IMR-90 (cell line): Measurements from ENCODE around the gene ABCA9. TPM values are rescaled to one million over a fixed set of nuclear protein-coding genes. Genes with fewer than 3 reads are reported as not detected.

Source experiments
- ATAC-seq: fragments of 200-7000 bp; cut with Tn5 transposase; 2 replicates; pipeline ENCODE4 v1.9.1; 2020; ENCODE audit warnings: low read depth, mild to moderate bottlenecking, moderate library complexity
- BruUV-seq: library from RNA; stranded (reverse); fragments of 400-500 nt; replicated peaks from 2 replicates; lab custom pipeline; 2021; lab: Mats Ljungman, UMichigan
- CTCF ChIA-PET: fragments of 300-600 bp; formaldehyde crosslinking; extraction: SDS; loops from one replicate; lab custom pipeline; 2021; ENCODE audit warnings: antibody characterized with exemption; lab: Yijun Ruan, JAX
- POLR2A ChIA-PET: fragments of 300-600 bp; sonication (Branson Sonifier 250); formaldehyde crosslinking; loops from one replicate; lab custom pipeline; 2022; ENCODE audit warnings: antibody characterized with exemption; ENCODE audit not compliant: unreplicated experiment; lab: Charles Lee
- DNase-seq: peaks from one replicate; pipeline ENCODE4 v3.0.0; 2013
- H2AFZ ChIP-seq: replicated peaks from 2 replicates; pipeline ENCODE3; 2013; ENCODE audit warnings: low read length, mild to moderate bottlenecking; ENCODE audit not compliant: poor library complexity
- H2AK5ac ChIP-seq: 2 replicates; pipeline ENCODE4 v1.6.1; 2013; ENCODE audit warnings: low read depth, low read length, inconsistent platforms
- H2AK9ac ChIP-seq: replicated peaks from 2 replicates; pipeline ENCODE3; 2013; ENCODE audit warnings: mild to moderate bottlenecking, low read depth, low read length, moderate library complexity; ENCODE audit not compliant: poor library complexity
- H2BK120ac ChIP-seq: 2 replicates; pipeline ENCODE4 v1.6.1; 2013; ENCODE audit warnings: low read depth, low read length, inconsistent platforms
- H2BK15ac ChIP-seq: 3 replicates; pipeline ENCODE4 v1.6.1; 2013; ENCODE audit warnings: low read depth, low read length, inconsistent platforms
- H2BK20ac ChIP-seq: 2 replicates; pipeline ENCODE4 v1.6.1; 2013; ENCODE audit warnings: low read depth, mild to moderate bottlenecking, inconsistent platforms, low read length, moderate library complexity
- H2BK5ac ChIP-seq: 2 replicates; pipeline ENCODE4 v1.6.1; 2013; ENCODE audit warnings: mild to moderate bottlenecking, low read depth, low read length, inconsistent platforms; ENCODE audit not compliant: poor library complexity, severe bottlenecking
- H3K14ac ChIP-seq: replicated peaks from 2 replicates; pipeline ENCODE4 v1.6.1; 2013; ENCODE audit warnings: low read depth, low read length, inconsistent platforms
- H3K18ac ChIP-seq: 2 replicates; pipeline ENCODE4 v1.6.1; 2013; ENCODE audit warnings: low read depth, low read length, control low read depth
- H3K23ac ChIP-seq: 2 replicates; pipeline ENCODE4 v1.6.1; 2013; ENCODE audit warnings: low read depth, low read length, inconsistent platforms
- H3K27ac ChIP-seq: 2 replicates; pipeline ENCODE4 v1.5.1; 2013; ENCODE audit warnings: mild to moderate bottlenecking, control low read depth, low read length; ENCODE audit not compliant: insufficient read depth
- H3K27me3 ChIP-seq: 2 replicates; pipeline ENCODE4 v1.6.1; 2013; ENCODE audit warnings: low read length; ENCODE audit not compliant: control insufficient read depth, insufficient read depth
- H3K36me3 ChIP-seq: 2 replicates; pipeline ENCODE4 v1.6.1; 2013; ENCODE audit warnings: low read length, mixed read lengths; ENCODE audit not compliant: control insufficient read depth, insufficient read depth
- H3K4ac ChIP-seq: 2 replicates; pipeline ENCODE4 v1.6.1; 2013; ENCODE audit warnings: low read depth, low read length, inconsistent platforms
- H3K4me1 ChIP-seq: 2 replicates; pipeline ENCODE4 v1.6.1; 2013; ENCODE audit warnings: low read length, mixed read lengths; ENCODE audit not compliant: control insufficient read depth, insufficient read depth
- H3K4me2 ChIP-seq: 2 replicates; pipeline ENCODE4 v1.6.1; 2013; ENCODE audit warnings: low read depth, mild to moderate bottlenecking, control low read depth, low read length, moderate library complexity
- H3K4me3 ChIP-seq: 2 replicates; pipeline ENCODE4 v1.5.1; 2013; ENCODE audit warnings: low read depth, mild to moderate bottlenecking, control low read depth, low read length, moderate library complexity; ENCODE audit not compliant: insufficient read depth
- H3K56ac ChIP-seq: 2 replicates; pipeline ENCODE4 v1.6.1; 2013; ENCODE audit warnings: low read length, inconsistent platforms; ENCODE audit not compliant: insufficient read depth; ENCODE audit errors: extremely low read depth
- H3K79me1 ChIP-seq, 2 experiments: 2 replicates each; pipeline ENCODE4 v1.6.1; 2013; ENCODE audit warnings: low read length in 2 of 2, inconsistent platforms in 1 of 2, low read depth in 1 of 2
- H3K9ac ChIP-seq: 2 replicates; pipeline ENCODE4 v1.6.1; 2013; ENCODE audit warnings: low read depth, low read length, control low read depth
- H3K9me1 ChIP-seq: 2 replicates; pipeline ENCODE4 v1.6.1; 2013; ENCODE audit warnings: low read length, inconsistent platforms; ENCODE audit not compliant: insufficient read depth
- H3K9me3 ChIP-seq: 2 replicates; pipeline ENCODE4 v1.6.1; 2013; ENCODE audit warnings: low read length; ENCODE audit not compliant: control insufficient read depth, insufficient read depth
- H4K20me1 ChIP-seq: 2 replicates; pipeline ENCODE4 v1.6.1; 2013; ENCODE audit warnings: low read length, inconsistent platforms; ENCODE audit not compliant: insufficient read depth
- H4K5ac ChIP-seq: 2 replicates; pipeline ENCODE4 v1.6.1; 2013; ENCODE audit warnings: mild to moderate bottlenecking, low read depth, low read length, control low read depth
- H4K8ac ChIP-seq, 2 experiments: 2 replicates each; pipeline ENCODE4 v1.6.1; 2013; ENCODE audit warnings: low read depth in 2 of 2, low read length in 2 of 2, control low read depth in 1 of 2, inconsistent platforms in 1 of 2
- H4K91ac ChIP-seq: 2 replicates; pipeline ENCODE4 v1.6.1; 2013; ENCODE audit warnings: low read depth, low read length, inconsistent platforms; ENCODE audit not compliant: insufficient read depth
- CEBPB ChIP-seq: IDR thresholded peaks from 2 replicates; pipeline ENCODE4 v1.6.1; 2012; ENCODE audit warnings: low read depth, low read length, improper control_type of control experiment
- CHD1 ChIP-seq: IDR thresholded peaks from 2 replicates; pipeline ENCODE4 v1.6.1; 2012; ENCODE audit warnings: low read depth, low read length, improper control_type of control experiment
- CTCF ChIP-seq: conservative IDR thresholded peaks from 2 replicates; pipeline ENCODE4 v1.5.1; 2012; ENCODE audit warnings: mild to moderate bottlenecking, low read depth, low read length, improper control_type of control experiment
- MAZ ChIP-seq: IDR thresholded peaks from 2 replicates; pipeline ENCODE4 v1.6.1; 2012; ENCODE audit warnings: low read depth, mild to moderate bottlenecking, low read length, improper control_type of control experiment, moderate library complexity, borderline replicate concordance
- NFE2L2 ChIP-seq: fragments of 150-350 bp; IDR thresholded peaks from 2 replicates; pipeline ENCODE4 v1.6.1; 2016; ENCODE audit warnings: low read depth, mild to moderate bottlenecking, low read length
- RCOR1 ChIP-seq: IDR thresholded peaks from 2 replicates; pipeline ENCODE4 v1.6.1; 2012; ENCODE audit warnings: mild to moderate bottlenecking, low read length, improper control_type of control experiment; ENCODE audit not compliant: insufficient replicate concordance
- WGBS, 2 experiments: methylation state at CpG; one replicate each; pipeline versions ENCODE4 v1.1.5 to v1.1.7; 2013; ENCODE audit warnings: missing lambda C conversion rate in 2 of 2; ENCODE audit not compliant: insufficient read length in 1 of 2; ENCODE audit errors: extremely low coverage in 2 of 2; 5-methylcytosine and 5-hydroxymethylcytosine counted together
- dilution Hi-C: fragments of 300-500 bp; cut with HindIII; formaldehyde crosslinking; loops from one replicate; pipeline ENCODE4 v1.14.3; 2018; ENCODE audit warnings: low sequenced_read_pairs; ENCODE audit not compliant: unreplicated experiment
- in situ Hi-C: fragments of 300-500 bp; cut with MboI; formaldehyde crosslinking; loops from 3 replicates; pipeline ENCODE4 v1.14.3; 2019; ENCODE audit warnings: low sequenced_read_pairs, inconsistent platforms, mixed read lengths
- intact Hi-C: fragments of 100-400 bp; cut with micrococcal nuclease; formaldehyde crosslinking; loops from 2 replicates; pipeline ENCODE4 v1.10.0; 2022
- polyA plus RNA-seq, 3 experiments: library from polyadenylated mRNA; depleted of rRNA; stranded (reverse); fragments of >200 nt; gene quantifications; 2 replicates each; pipeline ENCODE4 v1.2.3, GENCODE V29; 2012; ENCODE audit warnings: low replicate concordance in 1 of 3
- total RNA-seq: library from RNA; depleted of rRNA; stranded (reverse); fragments of >200 nt; gene quantifications from 2 replicates; pipeline ENCODE4 v1.2.3, GENCODE V29; 2012

The ABCA9 gene
- total and polyA plus RNA-seq, 2 of the 4 experiments (the other 2 are of a cell fraction) = under 0.01 TPM; not detected in 1

- Histone ChIP-seq H2BK120ac (no peak overlapping the region), H3K56ac (no peak overlapping the region), H2BK15ac (no peak overlapping the region), H2AFZ (no peak overlapping the region), H3K79me1 (no peaks in the 10 kb centered on the region), H3K18ac (no peak overlapping the region), H2AK9ac (no peak overlapping the region), H3K4me2 (no peak overlapping the region), H4K20me1 (no peaks in the 10 kb centered on the region), H3K4me3 (no peak overlapping the region), H4K5ac (no peak overlapping the region), H3K4ac (no peak overlapping the region), H3K14ac (no peak overlapping the region), H2BK5ac (no peak overlapping the region), H3K4me1 (no peaks in the 10 kb centered on the region), H3K23ac (no peak overlapping the region), H4K91ac (no peak overlapping the region), H3K36me3 (no peaks in the 10 kb centered on the region), H3K9ac (no peak overlapping the region), H2AK5ac (no peak overlapping the region), H3K27ac (no peak overlapping the region), H4K8ac (no peak overlapping the region), H2BK20ac (no peak overlapping the region), H3K9me1 (no peaks in the 10 kb centered on the region), H3K9me3 (peaks cover 6% of the 10 kb centered on the region), H3K27me3 (no peaks in the 10 kb centered on the region)
- TF ChIP-seq CHD1 (no peak), NFE2L2 (no peak), MAZ (no peak), CEBPB (no peak), RCOR1 (no peak), CTCF (no peak)
- WGBS, 2 experiments = 100% methylated on average over 1 of the region's 1 CpG; no CpG with 5 or more reads in 1 of the 2 experiments
- ATAC-seq = no peak
- ChIA-PET CTCF (no interaction called here), POLR2A (no interaction called here)
- no TSS peak for BruUV-seq
- dilution Hi-C loops (no loop called here), in situ Hi-C loops (no loop called here), intact Hi-C loops (no loop called here)
- no peak for DNase-seq
These were observed 25.9 kb upstream of the ABCA9 start for GRCh38 chr17:69086641-69087040.
